HG03066 (cell line): ENCODE data around the gene AGBL1.

ENCODE experiments used
- ATAC-seq: cut with Tn5 transposase; IDR thresholded peaks from one replicate; pipeline ENCODE4 v1.9.1; 2021; ENCODE audit warnings: low read depth; ENCODE audit not compliant: unreplicated experiment

Gene AGBL1

GRCh38 chr15:86558686-86559085, 479.0 kb downstream of the AGBL1 start:
- no peak for ATAC-seq

DNA sequence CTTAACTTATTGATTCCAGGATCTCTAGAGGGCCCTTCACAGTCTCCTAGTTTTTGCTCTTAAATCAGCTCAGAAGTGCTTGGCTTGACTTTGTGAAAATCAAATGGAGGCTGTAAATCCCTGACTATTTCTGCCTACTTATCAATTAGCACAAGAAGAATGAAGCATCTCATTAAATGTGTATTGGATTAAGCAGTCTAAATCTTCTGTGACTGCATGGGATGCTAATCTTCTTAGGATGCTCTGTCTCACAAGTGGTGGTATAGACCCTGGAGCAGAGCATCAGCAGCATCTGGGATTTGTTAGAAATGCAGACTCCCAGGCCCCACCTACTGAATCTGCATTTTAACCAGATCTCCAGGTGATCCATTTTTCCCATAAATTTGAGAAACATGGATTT, 488.7 kb downstream of the AGBL1 start:
- no peak for ATAC-seq

DNA sequence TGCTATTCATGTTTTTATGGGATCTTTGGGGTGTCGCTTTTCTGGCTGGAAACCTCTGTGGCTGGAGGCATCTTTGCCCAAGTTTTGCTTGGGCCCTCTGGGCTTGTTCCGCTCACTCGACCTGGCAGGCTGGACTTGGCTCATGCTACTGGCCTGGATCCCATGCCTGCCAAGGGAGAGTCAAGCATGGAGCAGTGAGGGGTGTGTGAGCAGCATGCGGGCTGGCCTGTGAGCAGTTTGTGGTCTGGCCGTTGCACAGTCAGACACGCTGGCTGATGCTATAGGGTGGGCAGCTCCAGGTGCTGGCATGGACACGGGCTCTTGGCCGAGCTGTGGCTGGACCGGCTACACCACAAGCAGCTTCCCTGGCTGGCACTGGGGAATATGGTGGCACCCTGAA, 491.1 kb downstream of the AGBL1 start:
- no peak for ATAC-seq

- no peak for ATAC-seq
These were observed 492.2 kb downstream of the AGBL1 start for GRCh38 chr15:86571873-86572272.

DNA sequence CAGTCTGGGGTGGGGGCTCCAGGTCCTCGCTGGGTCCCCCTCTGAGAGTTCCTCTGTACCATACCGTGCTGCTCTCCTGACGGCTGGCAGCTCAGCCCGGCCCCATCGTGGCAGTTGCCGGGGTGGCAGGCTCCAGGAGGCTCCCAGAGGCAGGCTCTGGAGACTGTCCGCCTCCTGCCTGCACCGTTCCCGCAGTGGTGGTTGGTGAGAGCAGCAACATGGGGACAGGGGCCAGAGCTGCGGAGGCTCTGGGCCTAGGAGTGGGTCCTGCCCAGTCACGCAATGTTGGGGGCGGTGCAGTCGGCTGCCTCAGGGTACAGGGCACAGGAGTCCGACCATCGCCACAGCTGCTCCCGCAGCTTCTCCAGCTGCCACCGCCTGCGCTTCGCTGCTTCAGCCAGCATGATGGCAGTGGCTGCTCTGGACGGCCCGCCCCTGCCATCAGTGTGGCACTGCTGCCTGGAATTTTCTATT, 492.7 kb downstream of the AGBL1 start:
- ATAC-seq: no peak

DNA sequence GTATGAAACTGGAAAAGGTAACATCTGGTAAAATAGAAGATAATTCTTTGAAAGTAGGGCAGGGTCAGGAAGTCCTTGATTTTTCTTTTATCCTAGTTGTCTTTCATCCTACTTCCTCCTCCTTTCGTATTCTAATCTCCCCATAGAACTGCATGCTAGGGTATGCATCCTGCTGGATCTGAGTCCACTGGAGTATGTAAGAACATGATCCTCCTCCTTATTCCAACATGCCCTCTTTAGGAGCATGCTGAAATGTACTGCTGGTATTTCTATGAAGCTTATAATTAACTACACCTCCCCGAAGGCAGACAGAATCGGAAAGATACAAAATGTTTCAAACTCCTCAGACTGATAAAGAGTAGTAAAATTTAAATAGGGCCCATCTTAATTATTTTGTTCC, 493.8 kb downstream of the AGBL1 start:
- ATAC-seq: no peak

DNA sequence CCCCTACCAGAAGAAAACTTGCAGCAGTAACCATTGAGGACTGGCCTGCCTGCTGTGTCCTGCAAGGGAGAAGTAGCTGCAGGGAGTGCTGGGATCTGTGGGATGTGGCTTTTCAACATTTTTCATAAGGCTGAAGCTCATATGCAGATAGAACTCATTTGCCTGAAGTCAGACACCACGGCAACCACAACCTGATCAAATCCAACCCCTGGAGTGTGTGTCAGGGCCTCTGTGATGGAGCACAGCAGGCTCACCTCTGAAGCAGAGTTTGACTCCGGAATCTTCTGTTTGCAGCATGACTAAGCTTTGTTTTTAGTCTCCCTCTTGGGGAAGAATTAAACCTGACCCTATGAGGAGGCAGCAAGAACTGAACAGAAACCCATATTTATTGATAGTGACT, 508.7 kb downstream of the AGBL1 start:
- ATAC-seq: no peak

DNA sequence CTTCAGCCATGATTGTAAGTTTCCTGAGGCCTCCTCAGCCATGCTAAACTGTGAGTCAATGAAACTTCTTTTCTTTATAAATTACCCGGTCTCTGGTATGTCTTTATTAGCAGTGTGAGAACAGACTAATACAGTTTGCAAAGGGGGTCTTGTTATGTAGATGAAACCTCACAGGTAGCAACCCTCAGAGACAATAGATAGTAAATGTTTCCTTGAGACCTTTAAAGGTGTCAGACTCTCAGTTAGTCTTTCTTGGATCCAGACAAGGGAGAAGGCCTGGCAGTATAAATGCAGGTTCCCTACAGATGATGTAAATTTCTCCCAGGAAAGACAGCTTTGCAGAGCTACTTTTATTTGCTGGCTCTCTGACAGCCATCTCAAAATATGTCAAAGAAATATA, 510.8 kb downstream of the AGBL1 start:
- ATAC-seq: no peak

- ATAC-seq: no peak
These were observed 511.5 kb downstream of the AGBL1 start for GRCh38 chr15:86591158-86591557.

DNA sequence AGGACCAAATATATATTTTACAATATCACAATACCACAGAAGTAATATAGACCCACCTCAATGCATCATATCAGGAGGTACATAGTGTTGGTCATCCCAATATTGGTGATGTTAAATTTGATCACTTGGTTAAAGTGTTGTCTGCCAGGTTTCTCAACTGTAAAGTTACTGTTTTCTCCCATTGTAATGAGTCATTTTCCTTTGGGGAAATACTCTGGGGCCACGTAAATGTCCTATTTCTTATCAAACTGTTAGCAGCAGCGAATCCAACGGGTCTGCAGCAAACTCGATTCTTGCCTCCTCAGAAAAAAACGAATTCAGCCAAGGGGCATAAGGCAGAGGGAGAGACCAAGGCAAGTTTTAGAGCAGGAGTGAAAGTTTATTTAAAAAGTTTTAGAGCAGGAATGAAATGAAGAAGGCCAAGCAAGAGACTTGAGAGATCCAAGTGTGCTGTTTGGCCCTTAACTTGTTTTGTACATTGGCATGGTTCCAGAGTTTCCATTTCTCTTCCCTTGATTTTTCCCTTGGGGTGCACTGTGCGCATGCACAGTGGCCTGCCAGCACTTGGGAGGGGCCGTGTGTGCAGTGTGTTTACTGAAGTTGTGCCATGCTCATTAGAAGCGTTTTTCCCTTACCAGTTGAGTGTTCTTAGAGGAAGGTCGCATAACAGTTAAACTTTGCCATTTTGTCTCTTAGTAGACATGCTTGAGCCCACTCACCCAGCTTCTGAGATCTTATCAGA, 512.5 kb downstream of the AGBL1 start:
- ATAC-seq: no peak

DNA sequence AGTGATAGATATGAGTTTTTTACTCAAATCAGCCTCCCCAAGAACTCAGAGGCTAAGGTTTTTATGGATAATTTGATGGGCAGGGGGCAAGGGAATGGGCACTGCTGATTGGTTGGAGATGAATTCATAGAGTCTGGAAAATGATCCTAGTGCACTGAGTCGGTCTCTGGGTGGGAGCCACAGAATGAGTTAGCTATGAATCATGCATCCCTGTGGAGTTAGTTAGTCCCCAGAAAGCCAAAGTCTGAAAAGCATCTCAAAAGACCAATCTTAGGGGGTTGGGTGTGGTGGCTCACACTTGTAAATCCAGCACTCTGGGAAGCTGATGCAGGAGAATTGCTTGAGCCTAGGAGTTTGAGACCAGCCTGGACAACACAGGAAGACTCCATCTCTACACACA, 516.1 kb downstream of the AGBL1 start:
- no peak for ATAC-seq

DNA sequence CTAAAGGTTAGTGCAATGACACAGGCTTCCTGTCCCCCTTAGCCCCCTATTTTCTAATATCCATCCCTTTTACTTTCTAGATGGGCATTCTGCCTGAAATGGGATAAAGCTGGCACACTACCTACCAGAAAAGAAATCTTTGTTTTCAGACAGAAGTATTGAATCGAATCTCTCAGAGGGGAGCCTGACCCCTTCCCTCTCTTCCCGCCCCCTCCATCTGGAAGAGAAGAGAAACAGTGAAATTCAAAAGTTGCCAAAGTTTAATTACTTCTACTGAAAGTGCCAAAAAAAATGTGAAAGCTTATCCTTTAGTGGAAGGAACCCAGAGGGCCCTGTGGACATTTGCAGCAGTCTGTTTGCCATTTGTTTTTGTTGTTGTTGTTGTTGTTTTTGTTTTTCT, 523.8 kb downstream of the AGBL1 start:
- no peak for ATAC-seq

- ATAC-seq: no peak
These were observed 529.0 kb downstream of the AGBL1 start for GRCh38 chr15:86608461-86609205.

- no peak for ATAC-seq
These were observed 529.6 kb downstream of the AGBL1 start for GRCh38 chr15:86609275-86609674.

DNA sequence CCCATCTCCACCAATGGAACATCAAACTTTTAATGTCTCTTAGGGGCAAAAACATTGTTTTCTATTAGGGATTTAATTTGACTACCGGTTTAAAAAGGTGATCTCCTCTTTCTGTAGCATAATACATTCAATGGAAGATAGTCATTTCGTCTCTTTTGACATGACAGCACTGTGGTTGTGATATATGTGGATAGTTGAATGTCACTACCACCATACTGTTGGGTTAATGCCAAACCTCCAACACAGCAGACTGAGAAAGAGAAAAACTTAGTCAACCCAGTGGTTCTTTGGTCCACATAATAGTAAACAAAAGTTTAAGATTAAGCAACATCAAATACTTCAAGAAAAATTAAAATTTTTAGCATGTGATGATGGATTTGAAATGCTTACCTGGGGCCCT, 530.4 kb downstream of the AGBL1 start:
- ATAC-seq: no peak

DNA sequence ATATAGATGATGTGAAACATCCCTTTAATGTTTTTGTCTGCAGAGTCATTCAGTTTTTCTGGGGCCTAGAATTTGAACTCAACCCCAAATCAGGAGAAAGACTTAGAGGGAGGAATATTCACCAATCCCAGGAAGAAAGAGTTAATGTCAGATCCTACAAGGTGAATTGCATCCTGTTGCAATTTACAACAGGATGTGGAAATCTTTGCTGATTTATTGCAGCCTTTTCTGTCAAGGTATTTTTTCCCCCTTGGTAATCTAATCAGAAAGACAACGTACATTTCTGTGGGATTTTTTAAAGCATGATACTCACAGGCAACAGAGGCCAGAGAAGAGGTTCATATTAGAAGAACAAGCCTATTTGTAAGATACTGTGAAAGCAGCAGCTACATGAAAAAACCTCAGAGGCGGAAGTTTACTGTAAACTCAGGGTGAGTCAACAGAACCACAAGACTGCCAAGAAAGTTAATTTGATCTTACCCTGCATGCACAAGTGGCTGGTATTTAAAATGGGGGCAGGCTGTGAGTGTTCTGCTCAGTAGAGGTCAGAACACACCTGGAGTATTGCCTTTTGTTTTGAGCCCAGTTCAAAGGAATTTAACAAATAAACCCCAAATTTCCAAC, 531.9 kb downstream of the AGBL1 start:
- no peak for ATAC-seq

DNA sequence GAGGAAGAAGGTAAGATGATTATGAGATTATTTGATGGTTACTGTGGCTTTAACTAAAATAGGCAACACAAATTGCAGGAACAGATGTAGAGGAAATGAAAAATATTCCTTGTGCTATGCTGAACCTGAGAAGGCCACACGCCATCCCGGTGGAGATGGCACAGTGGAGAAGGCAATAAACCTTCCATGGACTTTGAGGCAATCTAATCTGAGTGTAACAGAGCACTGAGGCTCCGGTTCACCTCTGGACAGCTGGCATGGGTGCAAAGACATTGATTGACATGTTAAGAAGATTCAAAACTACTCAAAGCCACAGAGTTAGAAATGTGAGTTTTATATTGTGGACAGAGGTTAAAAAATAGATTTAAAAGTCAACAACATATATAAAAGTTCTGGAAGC, 535.7 kb downstream of the AGBL1 start:
- ATAC-seq: no peak

GRCh38 chr15:86615816-86616215, 536.1 kb downstream of the AGBL1 start:
- ATAC-seq: no peak

GRCh38 chr15:86616771-86617170, 537.1 kb downstream of the AGBL1 start:
- no peak for ATAC-seq

GRCh38 chr15:86620157-86620556, 540.5 kb downstream of the AGBL1 start:
- ATAC-seq: no peak

DNA sequence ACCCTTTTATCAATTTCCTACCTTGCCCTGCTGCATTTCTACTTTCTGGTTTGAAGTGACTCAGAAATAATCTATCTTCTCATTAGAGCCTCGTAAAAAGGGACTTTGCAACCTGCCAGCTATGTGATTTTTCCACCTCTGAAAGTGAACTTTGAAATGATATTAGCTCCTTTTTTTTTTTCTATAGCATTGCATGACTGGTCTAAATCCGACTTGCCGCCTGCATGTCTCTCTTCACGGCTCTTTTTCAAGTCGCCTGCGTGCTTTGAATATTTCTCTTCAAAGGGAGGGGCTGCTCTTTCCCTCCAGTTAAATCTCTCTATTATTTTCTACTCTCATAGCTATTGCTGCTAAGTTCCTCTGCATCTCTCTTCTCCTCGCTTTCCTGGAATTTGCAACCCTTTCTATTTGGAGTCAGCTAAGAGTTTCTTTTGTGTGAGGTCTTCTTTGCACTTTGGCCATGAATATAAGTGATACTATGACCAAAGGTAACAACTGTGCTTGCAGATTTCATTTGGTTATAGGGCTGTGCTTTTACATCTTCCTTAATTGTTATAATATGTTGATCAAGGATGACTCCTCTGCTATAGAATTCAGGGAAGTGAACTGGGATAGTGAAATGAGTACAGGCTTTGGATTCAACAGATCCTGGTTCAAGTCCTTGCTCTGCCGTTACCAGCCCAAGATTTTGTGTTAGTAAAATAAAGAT, 541.1 kb downstream of the AGBL1 start:
- no peak for ATAC-seq
